IMR-90 (cell line): ENCODE results near the gene FAM228B.

Experiments
- BHLHE40 ChIP-seq: fragments of 150-350 bp; IDR thresholded peaks from 2 replicates; pipeline ENCODE4 v1.6.1; 2016; ENCODE audit warnings: mild to moderate bottlenecking, low read depth, low read length
- CEBPB ChIP-seq: IDR thresholded peaks from 2 replicates; pipeline ENCODE4 v1.6.1; 2012; ENCODE audit warnings: low read depth, low read length, improper control_type of control experiment
- CTCF ChIP-seq: conservative IDR thresholded peaks from 2 replicates; pipeline ENCODE4 v1.5.1; 2012; ENCODE audit warnings: mild to moderate bottlenecking, low read depth, low read length, improper control_type of control experiment
- ELK1 ChIP-seq: fragments of 150-350 bp; IDR thresholded peaks from 2 replicates; pipeline ENCODE4 v1.6.1; 2016; ENCODE audit warnings: low read depth, mild to moderate bottlenecking, low read length, moderate library complexity, borderline replicate concordance
- FOS ChIP-seq: fragments of 150-350 bp; IDR thresholded peaks from 2 replicates; pipeline ENCODE4 v1.6.1; 2016; ENCODE audit warnings: low read depth, low read length
- MAFK ChIP-seq: IDR thresholded peaks from 2 replicates; pipeline ENCODE4 v1.6.1; 2012; ENCODE audit warnings: low read depth, low read length, improper control_type of control experiment
- MAZ ChIP-seq: IDR thresholded peaks from 2 replicates; pipeline ENCODE4 v1.6.1; 2012; ENCODE audit warnings: low read depth, mild to moderate bottlenecking, low read length, improper control_type of control experiment, moderate library complexity, borderline replicate concordance
- MXI1 ChIP-seq: IDR thresholded peaks from 2 replicates; pipeline ENCODE4 v1.6.1; 2012; ENCODE audit warnings: low read depth, mild to moderate bottlenecking, low read length, moderate library complexity, borderline replicate concordance
- POLR2A ChIP-seq: IDR thresholded peaks from 2 replicates; pipeline ENCODE4 v1.6.1; 2012; ENCODE audit warnings: mild to moderate bottlenecking, low read depth, low read length
- RAD21 ChIP-seq: IDR thresholded peaks from 2 replicates; pipeline ENCODE4 v1.6.1; 2012; ENCODE audit warnings: low read length, improper control_type of control experiment
- RCOR1 ChIP-seq: IDR thresholded peaks from 2 replicates; pipeline ENCODE4 v1.6.1; 2012; ENCODE audit warnings: mild to moderate bottlenecking, low read length, improper control_type of control experiment; ENCODE audit not compliant: insufficient replicate concordance
- RFX5 ChIP-seq: IDR thresholded peaks from 2 replicates; pipeline ENCODE4 v1.8.0; 2012; ENCODE audit warnings: low read depth, mild to moderate bottlenecking, low read length, moderate library complexity
- SMC3 ChIP-seq: fragments of 150-350 bp; IDR thresholded peaks from 2 replicates; pipeline ENCODE4 v1.6.1; 2016; ENCODE audit warnings: low read depth, mild to moderate bottlenecking, antibody characterized with exemption, low read length, moderate library complexity
- USF2 ChIP-seq: fragments of 150-350 bp; IDR thresholded peaks from 2 replicates; pipeline ENCODE4 v1.6.1; 2017; ENCODE audit warnings: mild to moderate bottlenecking, antibody characterized with exemption, low read length, low read depth

- TF ChIP-seq CTCF (no peak), POLR2A (no peak), CEBPB (no peak), MAFK (no peak), BHLHE40 (no peak), FOS (no peak), RAD21 (no peak), USF2 (no peak), MAZ (no peak), SMC3 (no peak), MXI1 (no peak), RFX5 (no peak), ELK1 (no peak), RCOR1 (no peak)
Measured at GRCh38 chr2:24123922-24124580, 782 bp downstream of the FAM228B start.
